ENCODE measurements around the gene LRMDA. TPM values are rescaled to one million over a fixed set of nuclear protein-coding genes. Genes with fewer than 3 reads are reported as not detected.

LRMDA gene
- total RNA-seq, 1 experiment from 2014 or later, result not detected

GRCh38 chr10:76347832-76348231 lies 916.4 kb downstream of the LRMDA start:
- H3K27me3 ChIP-seq (replicated peaks; ENCODE audit: insufficient read depth, low read depth, low read length, poor library complexity), result no peaks in the 10 kb centered on the region
- intact Hi-C loops (cut with micrococcal nuclease; ENCODE audit: unreplicated experiment), result no loop called here
- H3K9me3 ChIP-seq (ENCODE audit: low read depth, low read length, poor library complexity, severe bottlenecking), result no peaks in the 10 kb centered on the region
- no peaks in the 10 kb centered on the region for H3K4me1 ChIP-seq (ENCODE audit: insufficient read depth, low read length, poor library complexity, severe bottlenecking)
- ChIA-PET POLR2A (ENCODE audit: low non-redundant PET) (no interaction called here), CTCF (no interaction called here)
- BruUV-seq (replicated peaks), result no TSS peak
- no peaks in the 10 kb centered on the region for H3K36me3 ChIP-seq (ENCODE audit: insufficient read depth, low read length, poor library complexity, severe bottlenecking)
- TF ChIP-seq EZH2 (IDR thresholded peaks at IDR 0.05; ENCODE audit: borderline replicate concordance, low read depth, low read length, poor library complexity, severe bottlenecking) (no peak), CTCF (conservative IDR thresholded peaks at IDR 0.05; ENCODE audit: low read depth, low read length) (no peak)
- H3K4me3 ChIP-seq (ENCODE audit: low read depth, low read length, poor library complexity, severe bottlenecking), result no peak overlapping the region
- H3K27ac ChIP-seq (ENCODE audit: low read depth, low read length, poor library complexity, severe bottlenecking), result no peak overlapping the region
- DNase-seq (ENCODE audit: low spot score), result no peak

- no peaks in the 10 kb centered on the region for H3K9me3 ChIP-seq (ENCODE audit: low read depth, low read length, poor library complexity, severe bottlenecking)
- BruUV-seq (replicated peaks), result no TSS peak
- no peak overlapping the region for H3K4me3 ChIP-seq (ENCODE audit: low read depth, low read length, poor library complexity, severe bottlenecking)
- ChIA-PET CTCF (no interaction called here), POLR2A (ENCODE audit: low non-redundant PET) (no interaction called here)
- intact Hi-C loops (cut with micrococcal nuclease; ENCODE audit: unreplicated experiment), result no loop called here
- TF ChIP-seq EZH2 (IDR thresholded peaks at IDR 0.05; ENCODE audit: borderline replicate concordance, low read depth, low read length, poor library complexity, severe bottlenecking), result no peak
- TF ChIP-seq CTCF (conservative IDR thresholded peaks at IDR 0.05; ENCODE audit: low read depth, low read length), result no peak
- no peak overlapping the region for H3K27ac ChIP-seq (ENCODE audit: low read depth, low read length, poor library complexity, severe bottlenecking)
- no peak for DNase-seq (ENCODE audit: low spot score)
- no peaks in the 10 kb centered on the region for H3K27me3 ChIP-seq (replicated peaks; ENCODE audit: insufficient read depth, low read depth, low read length, poor library complexity)
- H3K4me1 ChIP-seq (ENCODE audit: insufficient read depth, low read length, poor library complexity, severe bottlenecking), result no peaks in the 10 kb centered on the region
- no peaks in the 10 kb centered on the region for H3K36me3 ChIP-seq (ENCODE audit: insufficient read depth, low read length, poor library complexity, severe bottlenecking)
These were observed 919.2 kb downstream of the LRMDA start for GRCh38 chr10:76350583-76350982.

- Histone ChIP-seq H3K27ac (ENCODE audit: low read depth, low read length, poor library complexity, severe bottlenecking) (no peak overlapping the region), H3K27me3 (replicated peaks; ENCODE audit: insufficient read depth, low read depth, low read length, poor library complexity) (no peaks in the 10 kb centered on the region), H3K36me3 (ENCODE audit: insufficient read depth, low read length, poor library complexity, severe bottlenecking) (no peaks in the 10 kb centered on the region), H3K9me3 (ENCODE audit: low read depth, low read length, poor library complexity, severe bottlenecking) (no peaks in the 10 kb centered on the region), H3K4me1 (ENCODE audit: insufficient read depth, low read length, poor library complexity, severe bottlenecking) (no peaks in the 10 kb centered on the region), H3K4me3 (ENCODE audit: low read depth, low read length, poor library complexity, severe bottlenecking) (no peak overlapping the region)
- TF ChIP-seq CTCF (conservative IDR thresholded peaks at IDR 0.05; ENCODE audit: low read depth, low read length), result no peak
- no peak for TF ChIP-seq EZH2 (IDR thresholded peaks at IDR 0.05; ENCODE audit: borderline replicate concordance, low read depth, low read length, poor library complexity, severe bottlenecking)
- DNase-seq (ENCODE audit: low spot score), result no peak
- ChIA-PET POLR2A (ENCODE audit: low non-redundant PET) (no interaction called here), CTCF (no interaction called here)
- BruUV-seq (replicated peaks), result no TSS peak
- intact Hi-C loops (cut with micrococcal nuclease; ENCODE audit: unreplicated experiment), result no loop called here
These were observed 920.9 kb downstream of the LRMDA start for GRCh38 chr10:76352300-76352699.
